ENCODE results near the gene CD101. TPM values are rescaled to one million over a fixed set of nuclear protein-coding genes. Genes with fewer than 3 reads are reported as not detected.

CD101 gene
- total and polyA plus RNA-seq, 2 of the 8 experiments (the other 6 are each of a cell fraction or from before 2014, with no cell fraction given), result 1.1 to 1.2 TPM

GRCh38 chr1:116957646-116958045, 43.9 kb upstream of the CD101 start (continued):
- TF ChIP-seq ASH2L (IDR thresholded peaks at IDR 0.05; ENCODE audit: low read length), result no peak
- TF ChIP-seq NANOG (IDR thresholded peaks at IDR 0.05; ENCODE audit: insufficient read depth, low read depth, low read length, poor library complexity, severe bottlenecking), result no peak
- TF ChIP-seq POLR2AphosphoS5 (IDR thresholded peaks at IDR 0.05; ENCODE audit: low read depth, low read length), result no peak
- TF ChIP-seq CHD1 (IDR thresholded peaks at IDR 0.05; ENCODE audit: low read depth, low read length), result no peak
- TF ChIP-seq BRCA1 (IDR thresholded peaks at IDR 0.05; ENCODE audit: low read depth, low read length), result no peak
- TF ChIP-seq TCF12 (IDR thresholded peaks at IDR 0.05; ENCODE audit: low read depth, low read length), result no peak
- no peak for TF ChIP-seq CREB1 (IDR thresholded peaks at IDR 0.05)
- no peak for TF ChIP-seq RBBP5 (IDR thresholded peaks at IDR 0.05; ENCODE audit: borderline replicate concordance, low read depth, low read length)
